GM18508 (cell line): ENCODE results near the gene TBC1D1.

Source experiments
- ATAC-seq: cut with Tn5 transposase; IDR thresholded peaks from one replicate; pipeline ENCODE4 v1.9.1; 2021; ENCODE audit warnings: moderate number of reproducible peaks; ENCODE audit not compliant: insufficient read depth, unreplicated experiment

TBC1D1 gene

GRCh38 chr4:38155589-38156294, 264.9 kb downstream of the TBC1D1 start:
- no peak for ATAC-seq

GRCh38 chr4:38157592-38157991, 266.7 kb downstream of the TBC1D1 start:
- no peak for ATAC-seq

GRCh38 chr4:38160487-38161207, 269.8 kb downstream of the TBC1D1 start:
- peak; percentile 93 for ATAC-seq

GRCh38 chr4:38161208-38162113, 270.6 kb downstream of the TBC1D1 start:
- no peak for ATAC-seq

- no peak for ATAC-seq
These were observed 271.4 kb downstream of the TBC1D1 start for GRCh38 chr4:38162240-38162784.

- no peak for ATAC-seq
These were observed 272.5 kb downstream of the TBC1D1 start for GRCh38 chr4:38163216-38164006.

GRCh38 chr4:38164346-38164745, 273.5 kb downstream of the TBC1D1 start:
- ATAC-seq: no peak

- ATAC-seq: no peak
These were observed 275.2 kb downstream of the TBC1D1 start for GRCh38 chr4:38166082-38166481.

GRCh38 chr4:38166768-38167167, 275.9 kb downstream of the TBC1D1 start:
- ATAC-seq: no peak

GRCh38 chr4:38167973-38168372, 277.1 kb downstream of the TBC1D1 start:
- ATAC-seq: no peak

- ATAC-seq: no peak
These were observed 278.6 kb downstream of the TBC1D1 start for GRCh38 chr4:38169524-38169923.

GRCh38 chr4:38170338-38171169, 279.7 kb downstream of the TBC1D1 start:
- ATAC-seq: no peak

GRCh38 chr4:38172078-38172477, 281.2 kb downstream of the TBC1D1 start:
- ATAC-seq: no peak

- ATAC-seq: no peak
These were observed 283.1 kb downstream of the TBC1D1 start for GRCh38 chr4:38173935-38174518.

GRCh38 chr4:38174801-38175200, 283.9 kb downstream of the TBC1D1 start:
- no peak for ATAC-seq

- ATAC-seq: no peak
These were observed 285.3 kb downstream of the TBC1D1 start for GRCh38 chr4:38176165-38176564.

- ATAC-seq: no peak
These were observed 286.2 kb downstream of the TBC1D1 start for GRCh38 chr4:38177035-38177546.

- ATAC-seq: no peak
These were observed 286.9 kb downstream of the TBC1D1 start for GRCh38 chr4:38177641-38178391.
